IPS DF 4.7 (cell line): ENCODE data around the gene ADAMTS17.

Experiments
- DNase-seq: peaks from one replicate; pipeline ENCODE4 v3.0.0-alpha.2; 2013; ENCODE audit warnings: low spot score; ENCODE audit errors: extremely low read depth

Gene ADAMTS17

GRCh38 chr15:100252779-100253417, 88.9 kb downstream of the ADAMTS17 start:
- DNase-seq, result no peak

- DNase-seq, result no peak
These were observed 89.4 kb downstream of the ADAMTS17 start for GRCh38 chr15:100252359-100252758.

DNA sequence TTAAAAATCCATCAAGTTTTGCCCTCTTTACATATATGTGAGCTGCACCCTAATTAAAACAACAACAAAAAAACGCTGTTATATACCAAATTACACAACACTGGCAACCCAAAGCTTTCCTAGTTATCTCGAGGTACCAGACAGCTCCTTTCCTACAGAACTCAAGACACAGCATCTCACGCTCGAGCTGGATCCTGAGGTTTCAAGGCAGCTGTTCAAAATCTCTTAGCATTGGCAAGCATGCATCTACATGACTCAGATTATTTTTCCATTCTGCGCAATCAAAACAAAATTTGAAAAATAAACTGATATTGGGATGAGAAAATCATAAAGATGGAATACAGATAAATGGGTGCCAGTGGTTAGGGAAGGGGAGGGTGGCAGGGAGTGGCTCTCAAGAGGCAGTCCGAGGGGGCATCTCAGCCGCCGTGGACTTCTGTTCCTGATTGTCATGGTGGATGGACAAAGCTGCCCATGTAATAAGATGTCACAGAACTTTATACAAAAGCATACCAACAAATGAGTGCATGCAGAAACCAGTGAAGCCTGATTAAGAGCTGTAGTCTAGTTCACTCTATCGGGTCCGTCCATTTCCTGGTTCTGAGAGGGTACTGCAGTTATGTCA, 91.5 kb downstream of the ADAMTS17 start:
- DNase-seq, result no peak

- DNase-seq, result no peak
These were observed 92.5 kb downstream of the ADAMTS17 start for GRCh38 chr15:100249096-100249815.

- no peak for DNase-seq
These were observed 93.5 kb downstream of the ADAMTS17 start for GRCh38 chr15:100248236-100248635.

DNA sequence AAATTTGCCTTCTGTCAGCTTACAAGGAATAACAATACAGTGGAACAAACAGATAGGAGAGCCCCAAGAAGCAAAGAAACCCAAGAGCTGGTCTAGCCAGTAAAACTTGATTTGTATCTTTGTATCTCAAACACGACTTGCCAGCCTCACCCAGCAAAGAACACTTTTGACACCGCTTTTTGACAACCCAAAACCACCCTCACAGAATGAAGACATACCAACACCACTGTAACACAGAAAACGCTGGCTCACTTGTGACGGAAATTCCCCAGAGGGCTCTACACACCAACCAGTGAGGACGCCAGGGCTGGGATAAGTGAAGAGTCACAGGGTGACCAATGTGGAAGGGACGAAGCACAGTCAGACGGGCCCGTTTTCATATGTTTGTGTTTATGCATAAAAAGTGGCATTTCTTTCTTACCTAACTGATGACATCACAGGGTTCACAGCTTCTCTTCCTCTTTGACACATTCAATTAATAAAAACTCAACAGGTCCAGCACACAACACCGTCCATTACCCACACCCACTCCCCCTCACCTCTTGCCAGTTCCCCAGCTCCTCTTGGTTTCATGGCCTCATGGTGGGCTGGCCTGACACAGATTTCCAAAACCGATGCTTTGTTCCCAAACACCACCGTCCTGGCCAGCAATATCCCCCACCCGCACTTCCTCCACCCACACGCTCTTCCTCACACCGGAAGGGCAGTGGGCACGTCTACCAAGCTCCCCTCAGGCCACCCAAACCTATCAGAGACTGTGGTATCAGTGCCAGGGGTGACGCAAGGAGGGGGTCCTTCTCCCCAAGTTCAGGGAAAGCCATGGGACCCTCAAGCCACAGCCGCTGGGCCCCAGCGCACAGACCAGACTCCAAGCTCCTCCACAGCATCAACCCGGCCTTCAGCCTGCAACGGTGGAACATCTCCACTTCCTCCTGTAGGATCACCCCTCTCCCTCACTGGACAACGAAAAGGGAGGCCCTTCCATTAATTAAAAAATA, 94.2 kb downstream of the ADAMTS17 start:
- no peak for DNase-seq

DNA sequence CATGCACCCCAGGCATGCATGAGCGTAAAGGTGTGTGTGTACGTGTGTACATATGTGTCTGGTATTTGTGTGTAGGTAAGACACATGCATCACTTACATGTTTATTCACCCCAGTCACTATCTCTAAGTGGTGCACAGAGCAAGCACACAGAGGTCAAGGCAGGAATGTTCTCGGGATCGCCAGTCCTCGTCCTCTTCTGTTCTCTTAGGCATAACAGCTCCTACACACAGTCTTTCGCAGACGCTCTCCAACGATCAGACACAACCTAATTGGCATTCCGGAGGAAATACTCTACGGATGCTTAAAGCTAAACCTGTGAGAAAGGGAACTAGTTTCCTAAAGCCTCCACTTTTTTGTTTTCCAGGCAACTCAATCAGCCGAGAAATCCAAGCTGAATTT, 95.9 kb downstream of the ADAMTS17 start:
- DNase-seq, result no peak

- DNase-seq, result no peak
These were observed 96.3 kb downstream of the ADAMTS17 start for GRCh38 chr15:100245487-100245820.

DNA sequence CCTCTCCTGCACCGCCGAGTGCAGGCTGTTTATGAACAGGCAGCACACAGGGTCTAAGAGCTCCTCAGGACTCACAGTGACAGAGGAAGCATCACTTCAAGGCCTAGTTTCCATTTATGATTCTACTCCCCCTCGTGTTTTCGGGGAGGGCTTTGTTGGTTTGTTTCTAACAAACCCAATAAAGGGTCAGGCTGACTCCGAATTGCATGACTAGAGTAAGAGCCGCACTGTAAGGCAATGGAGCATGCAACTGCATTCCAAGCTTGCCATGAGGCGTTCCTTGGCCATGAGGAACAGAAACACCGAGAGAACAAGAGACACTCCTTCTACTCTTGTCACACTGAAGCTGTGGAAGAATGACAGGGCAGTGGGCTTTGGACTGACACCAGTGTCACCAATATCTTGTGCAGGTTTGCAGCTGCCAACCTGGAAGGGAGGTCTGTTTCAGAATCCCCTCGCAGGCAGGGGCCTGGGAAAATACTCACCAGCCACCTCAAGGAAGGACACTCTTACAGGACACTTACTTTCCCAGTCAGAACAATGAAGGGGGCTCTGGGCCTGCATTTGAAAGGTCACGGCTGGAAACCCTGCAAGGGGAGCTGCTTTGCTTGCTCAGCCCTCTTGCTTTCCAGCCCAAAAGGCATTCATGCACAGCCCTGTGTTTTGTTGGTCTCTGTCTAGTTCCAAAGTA, 96.8 kb downstream of the ADAMTS17 start:
- no peak for DNase-seq

- DNase-seq, result no peak
These were observed 98.8 kb downstream of the ADAMTS17 start for GRCh38 chr15:100242989-100243388.

DNA sequence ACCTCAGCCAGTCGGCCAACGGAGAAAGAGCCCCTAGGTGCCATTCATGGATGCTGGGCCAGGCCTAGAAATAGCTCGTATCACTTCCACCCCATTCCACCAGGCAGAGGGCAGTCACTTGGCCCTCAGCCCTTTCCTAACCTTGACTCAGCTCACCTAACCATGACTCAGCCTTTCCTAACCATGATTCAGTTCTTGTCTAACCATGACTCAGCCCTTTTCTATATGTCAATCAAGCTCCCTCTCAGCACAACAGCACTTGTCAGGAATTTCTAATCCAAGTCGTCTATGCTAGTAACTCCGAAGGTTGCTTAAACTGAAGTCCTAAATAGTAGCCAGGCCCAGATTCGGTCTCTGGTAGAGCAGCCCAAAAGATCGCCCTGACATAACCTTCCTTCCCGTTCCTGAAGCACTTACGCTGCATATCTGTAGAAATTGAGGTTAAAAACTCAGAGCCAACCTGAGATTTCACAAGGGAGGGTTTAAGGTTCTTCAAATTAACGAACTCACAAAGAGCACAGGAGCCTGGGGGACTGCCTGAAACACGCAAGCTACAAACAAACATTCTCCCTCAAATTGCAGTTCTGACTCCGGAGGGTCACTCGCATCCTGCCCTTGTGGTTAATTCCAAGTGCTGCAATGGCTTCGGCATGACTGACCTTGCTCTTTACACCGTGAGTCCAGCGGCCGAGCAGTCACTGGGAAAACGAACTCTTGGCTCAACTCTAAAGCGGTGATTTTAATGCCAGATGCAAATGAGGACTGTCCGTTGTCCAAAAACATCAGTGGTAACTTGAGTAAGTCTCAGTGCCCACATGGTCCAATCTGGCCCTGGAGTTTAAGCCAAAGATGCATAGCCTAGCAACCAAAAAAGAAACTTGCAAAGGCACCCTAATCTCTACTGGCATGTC, 99.9 kb downstream of the ADAMTS17 start:
- no peak for DNase-seq

DNA sequence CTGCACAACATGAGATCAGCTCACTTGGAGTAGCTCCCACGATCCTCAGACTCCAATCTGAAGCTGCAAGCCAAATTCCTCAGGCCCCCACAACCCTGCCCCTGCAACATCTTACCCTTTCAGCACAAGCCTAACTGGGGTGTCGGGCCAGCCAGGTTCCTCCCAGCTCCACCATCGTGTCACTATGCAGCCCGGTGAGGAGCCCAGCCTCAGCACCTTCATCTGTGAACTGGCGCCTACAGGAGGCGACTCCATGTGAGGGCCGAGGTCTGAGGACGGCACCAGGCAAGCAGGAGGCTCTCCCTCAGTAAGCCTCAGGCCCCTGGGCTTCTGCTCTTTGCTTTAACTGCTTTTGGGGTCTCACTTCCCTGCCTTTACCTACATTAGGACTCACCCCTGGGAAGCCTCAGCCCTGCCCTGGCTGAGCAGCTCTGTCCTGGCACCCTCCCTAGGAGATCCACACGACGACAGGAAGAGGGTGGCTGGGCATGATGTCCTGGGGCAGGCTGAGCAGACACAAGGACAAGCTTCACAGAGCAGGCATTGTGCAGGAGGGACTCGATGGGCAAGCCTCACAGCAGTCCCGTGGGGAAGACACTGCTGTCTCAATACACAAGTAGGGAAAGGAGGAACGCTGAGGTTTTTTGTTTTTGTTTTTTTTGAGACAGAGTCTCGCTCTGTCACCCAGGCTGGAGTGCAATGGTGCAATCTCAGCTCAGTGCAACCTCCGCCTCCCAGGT, 104.6 kb downstream of the ADAMTS17 start:
- no peak for DNase-seq

- no peak for DNase-seq
These were observed 106.7 kb downstream of the ADAMTS17 start for GRCh38 chr15:100235030-100235617.

DNA sequence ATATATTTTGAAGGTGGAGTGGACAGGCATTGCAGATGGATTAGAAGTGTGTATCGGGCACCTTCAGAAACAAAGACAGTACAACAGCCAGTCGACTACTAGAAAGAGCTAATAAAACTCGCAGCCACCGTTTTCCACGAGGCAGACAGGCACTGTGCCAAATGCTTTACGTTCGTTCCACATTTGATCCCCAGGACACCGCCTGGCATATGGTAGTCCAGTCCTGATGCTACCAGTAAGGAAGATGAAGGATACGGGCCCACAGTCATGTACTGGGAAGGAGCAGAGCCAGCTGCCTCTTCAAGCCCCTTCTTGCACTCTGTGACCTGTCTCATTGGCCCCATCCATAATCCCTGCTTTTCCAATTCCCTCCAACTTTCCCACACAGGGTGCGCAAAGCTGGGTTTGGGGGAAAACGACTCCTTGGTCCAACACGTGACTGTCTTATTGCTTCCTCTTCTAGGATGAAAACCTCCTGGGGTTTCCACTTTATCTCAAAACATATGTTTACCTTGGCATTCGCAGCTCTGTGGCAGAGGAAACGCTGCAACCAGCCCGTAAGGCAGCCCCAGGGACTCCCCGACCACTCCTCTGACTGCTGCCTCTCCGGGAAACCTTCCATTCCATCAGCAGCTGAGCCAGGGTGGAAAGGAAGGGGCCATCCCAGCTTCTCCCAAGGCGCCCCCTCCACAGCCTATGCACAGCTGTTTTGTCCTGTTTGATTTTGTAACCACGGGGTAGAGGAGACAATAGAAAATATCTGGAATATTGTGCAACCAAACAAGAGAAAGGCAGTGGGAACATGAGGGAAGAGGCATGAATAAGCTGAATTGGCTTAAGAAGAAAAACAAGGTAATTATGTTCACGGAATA, 107.4 kb downstream of the ADAMTS17 start:
- no peak for DNase-seq

- no peak for DNase-seq
These were observed 111.0 kb downstream of the ADAMTS17 start for GRCh38 chr15:100230784-100231183.

- no peak for DNase-seq
These were observed 112.3 kb downstream of the ADAMTS17 start for GRCh38 chr15:100229181-100230163.

DNA sequence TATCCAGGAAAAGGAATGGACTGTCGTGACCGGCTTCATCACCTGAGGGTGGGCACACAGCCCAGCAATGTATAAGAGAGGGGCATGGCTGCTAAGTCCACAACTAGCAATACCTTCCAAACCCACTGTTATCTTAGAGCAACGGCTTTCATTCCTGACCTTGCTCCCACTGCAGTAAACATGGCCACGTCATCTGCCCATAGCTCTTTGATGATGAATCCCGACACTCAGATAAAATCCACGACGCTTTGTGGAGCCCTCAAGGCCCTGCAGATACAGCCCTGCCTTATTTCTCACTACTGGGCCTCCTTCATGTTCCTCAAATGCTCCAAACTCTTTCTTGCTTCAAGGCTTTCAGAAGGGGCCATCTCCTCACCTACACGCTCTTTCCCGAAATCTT, 114.0 kb downstream of the ADAMTS17 start:
- DNase-seq, result no peak
